A172 (cell line): ENCODE measurements around the gene CYTH3. TPM values are rescaled to one million over a fixed set of nuclear protein-coding genes. Genes with fewer than 3 reads are reported as not detected.
A peak's percentile ranks its signal among the peaks of the same experiment; 100 is the strongest.
"Not testable (repeated sequence)": the region's sequence is repeated elsewhere in the genome, so short reads cannot be mapped to it uniquely, and the experiment has no call there.

Experiments used
- DNase-seq: peaks from one replicate; pipeline ENCODE4 v3.0.0-alpha.2; 2015; ENCODE audit warnings: low spot score
- total RNA-seq: library from RNA; depleted of rRNA; stranded (reverse); fragments of >200 nt; shearing (Covaris generic); gene quantifications from 2 replicates; pipeline ENCODE4 v1.2.3, GENCODE V29; 2014

CYTH3 gene
- total RNA-seq, 1 experiment from 2014 or later: 50.7 TPM

DNA sequence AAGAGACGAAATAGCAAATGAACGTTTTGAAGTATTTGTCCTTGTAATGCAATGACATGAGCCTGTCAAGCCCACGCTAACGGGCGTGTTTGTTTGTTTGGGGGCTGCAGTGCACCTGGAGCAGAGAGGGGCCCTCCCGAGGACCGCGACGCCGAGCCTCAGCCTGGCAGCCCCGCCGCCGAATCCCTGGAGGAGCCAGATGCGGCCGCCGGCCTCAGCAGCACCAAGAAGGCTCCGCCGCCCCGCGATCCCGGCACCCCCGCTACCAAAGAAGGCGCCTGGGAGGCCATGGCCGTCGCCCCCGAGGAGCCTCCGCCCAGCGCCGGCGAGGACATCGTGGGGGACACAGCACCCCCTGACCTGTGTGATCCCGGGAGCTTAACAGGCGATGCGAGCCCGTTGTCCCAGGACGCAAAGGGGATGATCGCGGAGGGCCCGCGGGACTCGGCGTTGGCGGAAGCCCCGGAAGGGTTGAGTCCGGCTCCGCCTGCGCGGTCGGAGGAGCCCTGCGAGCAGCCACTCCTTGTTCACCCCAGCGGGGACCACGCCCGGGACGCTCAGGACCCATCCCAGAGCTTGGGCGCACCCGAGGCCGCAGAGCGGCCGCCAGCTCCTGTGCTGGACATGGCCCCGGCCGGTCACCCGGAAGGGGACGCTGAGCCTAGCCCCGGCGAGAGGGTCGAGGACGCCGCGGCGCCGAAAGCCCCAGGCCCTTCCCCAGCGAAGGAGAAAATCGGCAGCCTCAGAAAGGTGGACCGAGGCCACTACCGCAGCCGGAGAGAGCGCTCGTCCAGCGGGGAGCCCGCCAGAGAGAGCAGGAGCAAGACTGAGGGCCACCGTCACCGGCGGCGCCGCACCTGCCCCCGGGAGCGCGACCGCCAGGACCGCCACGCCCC lies 118.5 kb downstream of the CYTH3 start:
- DNase-seq: no peak

DNA sequence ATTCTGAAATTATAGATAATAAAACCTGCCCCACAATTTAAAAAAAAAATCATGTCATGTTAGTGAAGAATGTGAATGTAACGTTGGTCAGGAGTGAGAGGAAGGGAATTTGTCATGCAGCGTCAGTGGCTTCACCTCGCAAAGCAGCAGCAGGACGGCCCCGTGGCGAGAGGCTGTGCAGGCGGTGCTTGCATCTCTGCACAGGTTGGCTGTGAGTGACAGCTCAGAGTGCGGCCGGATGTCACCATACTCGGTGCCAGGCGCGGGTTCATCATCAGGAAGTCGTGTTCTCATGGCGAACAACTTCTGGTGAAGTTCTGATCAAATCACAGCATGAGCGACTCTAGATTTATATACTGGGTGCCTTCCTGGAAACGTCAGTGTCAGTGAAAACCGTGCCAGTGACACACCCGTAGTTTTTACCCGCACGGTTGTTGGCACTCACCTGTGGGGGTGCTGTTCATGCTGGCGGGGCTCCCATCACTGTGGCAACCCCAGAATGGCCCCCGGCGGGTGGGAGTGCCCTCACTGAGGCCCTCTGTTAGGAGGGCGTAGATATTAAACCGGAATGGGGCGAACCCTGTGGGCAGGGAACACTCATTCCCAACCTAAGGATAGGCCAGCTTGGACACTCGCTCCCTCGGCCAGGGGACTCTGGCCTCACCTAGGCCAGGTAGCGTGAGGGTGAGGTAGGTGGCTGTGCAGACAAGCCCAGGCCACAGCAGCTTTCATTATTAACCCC lies 120.3 kb downstream of the CYTH3 start:
- DNase-seq: no peak

DNA sequence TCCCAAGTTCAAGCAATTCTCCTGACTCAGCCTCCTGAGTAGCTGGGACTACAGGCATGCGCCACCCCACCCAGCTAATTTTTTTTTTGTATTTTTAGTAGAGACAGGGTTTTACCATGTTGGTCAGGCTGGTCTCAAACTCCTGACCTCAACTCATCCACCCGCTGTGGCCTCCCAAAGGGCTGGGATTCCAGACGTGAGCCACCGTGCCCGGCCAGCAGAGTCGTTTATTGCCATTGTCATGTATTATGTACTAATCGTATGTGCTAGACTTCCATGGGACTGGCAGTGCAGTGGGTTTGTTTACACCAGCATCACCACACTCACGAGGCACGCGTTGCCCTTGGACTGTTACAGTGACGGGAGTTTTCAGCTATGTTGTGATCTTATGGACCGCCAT lies 120.9 kb downstream of the CYTH3 start:
- not testable (repeated sequence) for DNase-seq

DNA sequence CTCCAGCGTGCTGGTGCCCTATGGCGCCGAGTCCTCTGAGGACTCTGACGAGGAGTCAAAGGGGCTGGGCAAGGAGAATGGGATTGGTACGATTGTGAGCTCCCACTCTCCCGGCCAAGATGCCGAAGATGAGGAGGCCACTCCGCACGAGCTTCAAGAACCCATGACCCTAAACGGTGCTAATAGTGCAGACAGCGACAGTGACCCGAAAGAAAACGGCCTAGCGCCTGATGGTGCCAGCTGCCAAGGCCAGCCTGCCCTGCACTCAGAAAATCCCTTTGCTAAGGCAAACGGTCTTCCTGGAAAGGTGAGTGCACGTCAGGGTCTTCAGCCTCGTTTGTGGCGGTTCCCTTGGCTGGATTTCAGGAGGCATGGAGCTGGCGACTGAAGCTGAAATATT lies 122.4 kb downstream of the CYTH3 start:
- DNase-seq: no peak

DNA sequence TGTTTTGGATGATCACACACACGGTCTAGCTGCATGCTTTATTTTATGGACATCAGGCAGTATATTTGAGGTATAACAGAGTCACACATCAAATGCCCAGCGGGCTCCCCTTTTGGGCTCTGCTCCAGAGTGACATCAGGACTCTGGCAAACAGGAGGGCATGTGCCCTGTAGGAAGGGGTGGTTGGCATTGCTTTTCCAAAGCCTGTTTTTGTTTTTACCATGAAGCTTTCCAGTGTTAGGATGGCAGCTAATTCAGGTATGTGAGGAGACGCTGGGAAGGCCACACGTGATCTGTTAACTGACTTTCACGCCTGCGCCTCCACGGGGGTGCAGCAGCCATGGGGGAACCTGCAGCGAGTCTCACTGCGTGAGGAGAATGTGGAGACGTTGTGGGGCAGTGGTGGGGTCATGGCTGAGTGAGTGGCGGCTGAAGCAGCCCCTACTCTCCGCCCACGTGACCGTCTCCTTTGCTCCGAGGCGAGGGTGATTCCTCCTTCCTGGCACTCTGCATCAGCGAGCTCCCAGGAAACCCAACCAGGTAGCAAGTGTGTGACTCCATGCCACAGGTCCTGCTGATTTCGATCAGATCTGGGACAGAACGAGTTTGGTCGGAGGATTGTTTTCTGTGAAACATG lies 123.6 kb downstream of the CYTH3 start:
- DNase-seq: no peak

DNA sequence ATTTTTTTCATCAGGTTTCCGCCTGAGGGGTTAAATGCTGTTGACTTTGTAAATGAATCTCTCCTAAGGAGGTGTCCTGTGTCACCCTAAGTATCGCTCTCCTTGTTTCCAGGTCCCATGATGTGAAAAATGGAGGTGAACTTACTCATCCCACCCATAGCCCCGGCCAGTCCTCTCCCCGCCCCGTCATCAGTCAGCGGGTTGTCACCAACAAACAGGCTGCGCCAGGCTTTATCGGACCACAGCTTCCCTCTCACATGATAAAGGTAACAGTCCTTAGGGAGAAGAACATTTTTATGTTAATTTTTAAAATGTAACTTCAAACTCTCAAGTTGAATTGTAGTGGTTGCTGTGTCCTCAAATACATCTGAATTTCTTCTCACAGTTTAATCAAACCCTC lies 124.8 kb downstream of the CYTH3 start:
- DNase-seq: no peak

DNA sequence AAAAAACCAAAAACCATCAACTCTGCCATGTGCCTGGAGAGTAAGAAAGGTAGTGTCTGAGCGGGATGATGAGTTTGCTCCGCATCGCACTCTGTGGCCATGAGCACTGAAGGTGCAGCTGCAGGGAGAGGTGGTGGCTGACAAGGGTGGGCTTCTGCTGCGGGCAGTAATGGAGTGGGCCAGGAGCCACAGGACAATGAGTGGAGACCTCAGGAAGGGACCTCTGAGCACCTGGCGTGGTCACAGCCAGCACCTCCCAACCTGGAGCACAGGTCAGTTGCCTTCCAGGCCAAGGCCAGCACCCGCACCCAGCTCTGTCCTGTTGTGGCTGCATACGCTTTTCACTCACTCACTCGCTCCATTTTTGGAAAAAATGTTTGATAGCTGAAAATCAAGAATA lies 125.8 kb downstream of the CYTH3 start:
- no peak for DNase-seq

DNA sequence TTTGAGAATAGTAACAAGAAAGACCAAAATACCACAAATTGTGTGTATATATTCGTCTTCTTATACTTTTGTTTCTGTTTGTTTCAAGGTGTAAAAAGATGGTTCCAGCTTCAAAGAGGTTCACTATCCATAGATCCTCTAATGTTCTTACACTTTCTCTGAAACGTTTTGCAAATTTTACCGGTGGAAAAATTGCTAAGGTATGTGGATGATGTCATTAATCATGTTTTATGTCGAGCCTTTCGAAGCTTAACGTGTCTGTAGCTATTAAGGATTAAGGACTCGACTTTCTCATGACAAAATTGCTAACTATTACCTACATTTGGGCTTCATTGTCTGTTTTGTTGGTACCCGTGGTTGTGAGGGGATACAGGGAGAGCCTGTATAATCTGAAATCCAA lies 128.4 kb downstream of the CYTH3 start:
- no peak for DNase-seq

DNA sequence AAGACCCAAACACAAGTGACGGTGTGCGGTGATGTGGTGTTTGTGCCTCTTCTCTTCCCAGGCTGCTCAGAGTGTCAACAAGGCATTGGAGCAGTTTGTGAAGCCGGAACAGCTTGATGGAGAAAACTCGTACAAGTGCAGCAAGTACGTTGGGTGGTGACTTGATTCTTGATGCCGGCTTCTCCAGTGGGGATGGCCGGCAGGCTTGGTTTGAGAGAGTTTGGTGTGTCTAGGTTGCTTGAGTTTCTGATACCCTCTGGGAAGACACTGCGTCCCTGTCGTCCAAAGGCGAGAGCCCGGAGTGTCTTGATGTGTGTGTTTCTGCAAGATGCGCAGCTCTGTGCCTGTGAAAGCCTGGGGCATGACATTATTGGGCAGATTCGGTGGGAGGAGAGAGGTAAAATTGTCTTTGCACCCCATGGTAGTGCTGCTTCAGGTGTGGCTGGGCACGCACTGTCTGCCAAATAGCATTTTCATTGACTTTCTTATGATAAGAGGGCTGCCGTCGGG lies 129.5 kb downstream of the CYTH3 start:
- DNase-seq: no peak

DNA sequence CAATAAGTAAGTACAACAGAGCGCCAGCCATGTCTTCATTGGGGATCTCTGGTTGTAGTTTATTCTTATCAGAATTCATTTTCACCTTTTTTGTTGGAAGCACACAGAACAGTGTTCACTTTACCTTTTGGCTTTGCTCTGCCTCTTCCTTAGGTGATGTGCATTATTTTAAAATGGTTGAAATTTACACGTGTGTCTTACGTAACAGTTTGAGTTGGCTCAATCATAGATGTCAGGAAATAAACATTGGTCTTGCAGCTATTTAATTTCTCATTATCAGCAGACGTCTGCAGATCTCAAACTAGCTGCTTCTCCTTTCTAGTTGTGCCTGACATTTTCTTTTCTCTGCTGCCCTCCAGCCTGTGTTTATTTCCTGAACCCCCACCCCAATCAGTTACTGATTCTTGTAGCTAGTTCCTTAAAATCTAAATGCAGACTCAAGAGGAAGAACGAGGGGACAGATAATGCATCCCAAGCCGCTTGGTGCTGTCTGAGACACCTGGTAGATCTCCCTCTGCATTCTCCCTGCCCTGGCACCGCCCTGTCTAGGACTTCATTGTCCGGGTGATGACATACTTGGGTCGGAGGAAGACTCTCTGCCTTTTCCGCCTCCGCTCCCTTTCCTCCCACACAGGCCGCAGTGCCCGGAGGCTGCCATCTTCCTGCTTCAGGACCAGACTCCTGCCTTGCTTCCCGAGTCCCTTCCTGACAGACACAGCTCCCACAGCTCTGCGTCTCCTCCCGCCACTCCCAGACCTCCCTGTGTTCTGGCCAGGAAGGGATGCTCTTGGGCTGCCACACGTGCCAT lies 133.0 kb downstream of the CYTH3 start:
- no peak for DNase-seq

DNA sequence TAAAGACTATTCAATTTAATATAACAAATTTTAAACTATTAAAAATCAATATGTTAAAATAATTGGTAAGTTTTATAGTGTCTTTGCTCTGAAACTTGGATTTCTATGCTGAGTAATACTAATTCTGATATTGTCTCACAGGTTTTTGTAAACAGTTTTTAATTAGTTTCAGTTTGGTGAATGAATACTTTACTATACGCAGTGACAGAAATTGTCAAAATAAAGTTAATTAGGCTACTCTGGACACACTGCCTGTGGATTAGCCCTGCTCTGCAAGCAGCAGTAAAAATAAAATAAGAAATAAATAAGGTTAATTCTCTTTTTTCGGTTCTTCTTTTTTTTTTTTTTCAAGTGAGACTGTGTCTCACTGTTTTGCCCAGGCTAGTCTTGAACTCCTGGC lies 135.9 kb downstream of the CYTH3 start:
- no peak for DNase-seq

DNA sequence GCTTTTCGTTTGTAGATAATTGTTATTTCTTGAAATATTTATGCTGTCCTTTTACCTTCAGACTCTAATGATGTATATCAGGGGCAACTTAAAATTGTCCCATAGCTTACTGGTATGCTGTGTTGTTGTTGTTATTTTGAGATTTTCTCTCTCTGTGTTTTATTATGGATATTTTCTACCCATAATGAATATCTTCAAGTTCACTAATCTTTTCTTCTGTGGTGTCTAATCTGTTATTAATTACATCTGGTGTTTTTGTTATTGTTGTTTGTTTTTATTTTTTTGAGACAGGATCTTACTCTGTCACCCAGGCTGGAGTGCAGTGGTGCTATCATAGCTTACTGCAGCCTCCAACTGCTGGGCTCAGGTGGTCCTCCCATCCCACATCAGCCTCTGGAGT lies 139.2 kb downstream of the CYTH3 start:
- DNase-seq: no peak

DNA sequence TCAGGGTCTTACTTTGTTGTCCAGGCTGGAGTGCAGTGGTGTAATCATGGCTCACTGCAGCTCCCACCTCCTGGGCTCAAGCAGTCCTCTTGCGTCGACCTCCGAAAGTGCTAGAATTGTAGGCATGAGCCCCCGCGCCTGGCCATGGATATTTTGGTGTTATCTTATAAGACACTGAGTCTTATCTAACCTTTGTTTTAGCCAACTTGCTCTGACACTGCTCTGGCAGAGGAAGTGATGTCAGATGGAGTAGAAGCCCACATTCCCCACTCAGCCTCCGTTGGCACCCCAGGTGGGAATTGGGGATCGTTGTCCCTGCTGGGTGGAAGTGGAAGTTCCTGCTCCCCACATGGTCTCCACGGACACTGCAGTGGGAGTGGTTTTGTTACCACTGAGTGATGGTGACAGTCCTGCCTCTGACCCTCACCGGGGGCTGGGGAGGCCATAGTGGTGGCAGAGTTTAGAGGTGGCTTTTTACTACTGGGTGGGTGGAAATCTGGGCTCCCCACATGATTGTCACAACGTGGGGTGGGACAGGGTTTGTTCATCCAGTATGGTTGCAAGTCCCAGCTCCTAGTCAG lies 142.3 kb downstream of the CYTH3 start:
- no peak for DNase-seq

DNA sequence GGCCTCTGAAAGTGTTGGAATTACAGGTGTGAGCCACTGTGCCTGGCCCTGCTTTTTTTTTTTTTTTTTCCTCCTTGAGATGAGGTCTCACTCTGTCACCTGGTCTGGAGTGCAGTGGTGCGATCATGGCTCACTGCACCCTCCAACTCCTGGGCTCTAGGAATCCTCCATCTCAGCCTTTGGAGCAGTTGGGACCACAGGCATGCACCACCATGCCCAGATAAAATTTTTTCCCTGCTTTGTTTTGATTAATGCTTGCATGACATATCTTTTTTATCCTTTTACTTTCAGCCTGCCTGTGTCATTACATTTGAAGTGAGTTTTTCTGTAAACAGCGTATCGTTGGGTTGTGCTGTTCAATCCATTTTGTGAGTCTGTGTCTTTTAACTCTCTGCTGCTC lies 144.2 kb downstream of the CYTH3 start:
- no peak for DNase-seq

DNA sequence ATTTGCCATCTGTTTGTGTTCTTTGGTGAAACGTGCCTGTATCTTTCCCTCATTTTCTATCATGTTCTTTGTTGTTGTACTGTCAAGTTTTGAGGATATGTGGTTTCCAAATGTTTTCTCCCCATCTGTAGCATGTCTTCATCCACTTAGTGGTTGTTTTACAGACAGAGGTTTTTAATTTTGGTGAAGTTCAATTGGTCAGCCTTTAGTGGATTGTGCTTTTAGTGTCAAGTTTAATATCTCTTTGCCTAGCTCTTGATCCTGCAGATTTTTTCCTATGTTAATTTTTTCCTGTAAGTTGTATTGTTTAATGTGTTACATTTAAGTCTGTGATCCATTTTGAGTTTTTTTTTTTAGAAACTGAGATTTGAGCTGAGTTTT lies 145.3 kb downstream of the CYTH3 start:
- no peak for DNase-seq

DNA sequence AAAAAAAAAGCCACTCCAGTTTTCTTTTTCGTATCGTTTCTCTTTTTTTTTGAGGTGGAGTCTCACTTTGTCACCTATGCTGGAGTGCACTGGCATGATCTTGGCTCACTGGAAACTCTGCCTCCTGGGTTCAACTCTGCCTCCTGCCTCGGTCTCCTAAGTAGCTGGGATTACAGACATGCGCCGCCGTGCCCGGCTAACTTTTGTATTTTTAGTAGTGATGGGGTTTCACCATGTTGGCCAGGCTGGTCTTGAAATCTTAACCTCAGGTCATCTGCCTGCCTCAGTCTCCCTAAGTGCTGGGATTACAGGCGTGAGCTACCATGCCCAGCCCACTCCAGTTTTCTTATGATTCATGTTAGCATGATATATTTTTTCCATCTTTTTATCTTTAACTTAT lies 148.6 kb downstream of the CYTH3 start:
- DNase-seq: no peak

DNA sequence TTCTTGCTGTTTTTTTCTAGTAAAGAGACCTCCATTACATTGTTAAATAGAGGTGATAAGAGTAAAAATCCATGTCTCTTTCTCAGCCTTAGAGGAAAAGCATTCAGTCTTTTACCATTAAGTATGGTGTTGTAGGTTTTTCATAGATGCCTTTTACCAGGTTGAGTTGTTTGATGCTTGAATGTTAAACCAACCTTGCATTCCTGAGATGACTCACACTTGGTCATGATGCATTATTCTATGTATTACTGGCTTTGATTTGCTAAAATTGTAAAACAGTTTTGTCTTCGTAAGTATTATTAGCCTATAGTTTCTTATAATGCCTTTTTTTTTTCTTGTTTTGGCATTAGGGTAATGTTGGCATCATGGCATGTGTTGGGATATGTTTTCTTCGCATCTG lies 151.3 kb downstream of the CYTH3 start:
- peak; percentile 58 for DNase-seq

DNA sequence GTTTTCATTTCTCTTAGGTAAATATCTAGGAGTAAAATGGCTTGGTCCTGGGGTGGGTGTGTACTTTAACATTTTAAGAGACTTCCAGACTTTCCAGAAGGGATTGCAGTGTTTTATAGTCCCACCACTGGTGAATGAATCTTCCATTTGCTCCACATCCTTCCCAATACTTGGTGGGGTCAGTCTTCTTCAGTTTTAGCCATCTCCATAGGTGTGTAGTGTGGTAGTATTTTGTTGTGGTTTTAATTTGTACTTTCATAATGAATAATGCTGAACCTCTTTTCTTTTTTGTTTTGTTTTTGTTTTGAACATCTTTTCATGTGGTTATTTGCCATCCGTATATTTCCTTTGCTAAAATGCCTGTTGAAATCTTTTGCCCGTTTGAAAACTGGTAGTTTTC lies 154.9 kb downstream of the CYTH3 start:
- DNase-seq: no peak

DNA sequence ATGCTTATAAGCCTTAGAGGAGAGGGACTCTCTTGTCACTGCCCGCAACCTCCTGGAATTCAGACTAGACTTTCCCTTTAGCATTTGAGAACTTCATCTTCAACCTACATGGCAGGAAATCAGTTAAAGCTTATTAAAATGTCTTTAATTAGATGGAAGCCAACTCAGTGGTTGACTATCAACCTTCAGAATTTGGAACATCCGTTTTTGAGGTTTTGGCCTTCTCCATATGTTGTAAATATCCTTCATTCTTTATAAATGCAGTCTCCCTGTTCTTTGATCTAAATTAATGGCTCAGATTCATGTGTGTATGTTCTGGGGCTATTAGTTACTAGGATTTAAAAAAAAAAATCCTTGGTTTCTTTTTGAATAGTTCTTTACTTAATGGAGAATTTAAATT lies 156.2 kb downstream of the CYTH3 start:
- DNase-seq: no peak
